Muscle of leg (tissue), 16 donors: ENCODE data around the gene SLFN14. TPM values are rescaled to one million over a fixed set of nuclear protein-coding genes. Genes with fewer than 3 reads are reported as not detected.

Source experiments
- DNase-seq: peaks from one replicate; pipeline ENCODE4 v3.0.0; 2013
- H3K27ac ChIP-seq: one replicate; pipeline ENCODE4 v1.5.1; 2013; ENCODE audit warnings: mild to moderate bottlenecking, low read length, control low read depth
- H3K27me3 ChIP-seq: one replicate; pipeline ENCODE4 v1.6.1; 2013; ENCODE audit warnings: low read length; ENCODE audit not compliant: control insufficient read depth, insufficient read depth
- H3K36me3 ChIP-seq: one replicate; pipeline ENCODE4 v1.6.1; 2013; ENCODE audit warnings: low read length; ENCODE audit not compliant: control insufficient read depth, insufficient read depth
- H3K4me1 ChIP-seq: one replicate; pipeline ENCODE4 v1.6.1; 2013; ENCODE audit warnings: low read length; ENCODE audit not compliant: control insufficient read depth, insufficient read depth
- H3K4me3 ChIP-seq: one replicate; pipeline ENCODE4 v1.5.1; 2013; ENCODE audit warnings: low read length, control low read depth
- H3K9me3 ChIP-seq: replicated peaks from 2 replicates; pipeline ENCODE4 v1.6.1; 2013; ENCODE audit warnings: low read depth, low read length; ENCODE audit not compliant: control insufficient read depth
- WGBS: methylation state at CpG from one replicate; pipeline ENCODE4 v1.1.5; 2013; ENCODE audit warnings: missing lambda C conversion rate; ENCODE audit not compliant: insufficient coverage; 5-methylcytosine and 5-hydroxymethylcytosine counted together
- long read RNA-seq, 11 donors: transcript quantifications; one replicate each; lab custom pipeline, GENCODE V29; 2026
- polyA plus RNA-seq, 8 donors: library from polyadenylated mRNA; unstranded; fragments of 120-200 nt; gene quantifications; one replicate each; pipeline versions ENCODE4 v1.2.1 to v1.2.3, GENCODE V29; 2013; ENCODE audit warnings: inconsistent platforms in 1 of 8, low replicate concordance in 1 of 8; ENCODE audit not compliant: insufficient read length in 8 of 8, insufficient read depth in 1 of 8
- total RNA-seq: library from RNA; stranded (reverse); fragments of 120-200 nt; gene quantifications from one replicate; pipeline ENCODE4 v1.2.4, GENCODE V29; 2013

SLFN14 gene
- total RNA-seq (0.22 TPM), polyA plus RNA-seq (under 1 TPM; 0.07 to 0.32 (median 0.18) TPM)
- long read RNA-seq, donor 1: 0 reads
- long read RNA-seq, donor 2: 0 reads
- long read RNA-seq, donor 3: 0 reads
- long read RNA-seq, donor 4: 0 reads
- long read RNA-seq, donor 5: 0 reads
- long read RNA-seq, donor 6: 0 reads
- long read RNA-seq, donor 7: 0 reads
- long read RNA-seq, donor 8: 0 reads
- long read RNA-seq, donor 9: 0 reads
- long read RNA-seq, donor 10: 0 reads
- long read RNA-seq, donor 11: 0 reads

DNA sequence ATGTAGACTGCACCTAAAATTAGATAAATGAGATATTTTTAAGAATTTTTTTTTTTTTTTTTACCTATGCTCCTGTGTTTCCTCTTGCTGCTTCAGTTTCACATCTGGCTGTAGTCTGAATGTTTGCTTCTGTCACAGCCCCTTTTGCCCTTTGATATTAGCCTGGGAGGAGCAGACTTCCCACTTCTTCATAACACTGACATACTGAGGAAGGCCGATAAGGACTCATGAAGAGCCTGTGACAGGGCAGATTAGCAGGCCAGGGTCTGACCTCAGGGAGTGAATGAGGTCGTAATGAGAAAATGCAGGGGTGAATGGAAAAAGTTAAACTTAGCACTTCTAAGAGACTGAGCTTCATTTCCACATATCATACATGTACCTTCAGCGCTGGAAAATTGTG lies at the start of gene SLFN14:
TSS of gene SLFN14 (minus strand) at position 117 of the 400 bp plus-strand sequence. CDS start 2,757 bp downstream, outside the sequence.
- Histone ChIP-seq H3K27ac (no peak within 1 kb of the TSS), H3K4me3 (no peak within 1 kb of the TSS), H3K9me3 (no peaks in the 10 kb centered on the region), H3K36me3 (no peaks in the 10 kb centered on the region), H3K4me1 (no peaks in the 10 kb centered on the region), H3K27me3 (peaks cover 3% of the 10 kb centered on the region)
- DNase-seq: no peak
- WGBS: no CpG with 5 or more reads among the region's 3 CpGs

DNA sequence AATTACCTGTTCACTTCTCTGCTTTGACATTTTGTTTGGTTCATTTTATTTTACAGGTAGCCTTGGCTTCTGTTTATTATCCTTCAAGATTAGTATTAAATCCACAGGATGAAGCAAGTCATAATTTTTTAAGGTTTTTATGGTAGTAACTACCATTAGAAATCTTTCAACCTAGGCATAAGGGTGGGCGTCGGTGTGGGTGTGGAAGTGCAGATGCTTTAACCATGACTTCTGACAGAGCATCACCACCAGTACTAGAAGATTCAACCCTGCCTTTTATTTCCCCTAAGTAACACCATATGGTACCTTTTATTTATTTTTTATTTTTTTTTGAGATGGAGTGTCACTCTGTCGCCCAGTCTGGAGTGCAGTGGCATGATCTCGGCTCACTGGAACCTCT lies 49.2 kb upstream of the SLFN14 start:
- Histone ChIP-seq H3K27ac (no peak overlapping the region), H3K27me3 (no peaks in the 10 kb centered on the region), H3K4me3 (no peak overlapping the region), H3K9me3 (no peaks in the 10 kb centered on the region), H3K4me1 (no peaks in the 10 kb centered on the region), H3K36me3 (peaks cover 30% of the 10 kb centered on the region)
- DNase-seq: no peak
- 100% methylated on average over 1 of the region's 4 CpGs for WGBS

GRCh38 chr17:35607239-35607847 lies 46.7 kb upstream of the SLFN14 start:
- H3K36me3 ChIP-seq: peaks cover 36% of the 10 kb centered on the region
- H3K4me1 ChIP-seq: no peaks in the 10 kb centered on the region
- no CpG with 5 or more reads among the region's 3 CpGs for WGBS
- no peak overlapping the region for H3K4me3 ChIP-seq
- no peak for DNase-seq
- no peak overlapping the region for H3K27ac ChIP-seq
- no peaks in the 10 kb centered on the region for H3K9me3 ChIP-seq
- H3K27me3 ChIP-seq: no peaks in the 10 kb centered on the region

DNA sequence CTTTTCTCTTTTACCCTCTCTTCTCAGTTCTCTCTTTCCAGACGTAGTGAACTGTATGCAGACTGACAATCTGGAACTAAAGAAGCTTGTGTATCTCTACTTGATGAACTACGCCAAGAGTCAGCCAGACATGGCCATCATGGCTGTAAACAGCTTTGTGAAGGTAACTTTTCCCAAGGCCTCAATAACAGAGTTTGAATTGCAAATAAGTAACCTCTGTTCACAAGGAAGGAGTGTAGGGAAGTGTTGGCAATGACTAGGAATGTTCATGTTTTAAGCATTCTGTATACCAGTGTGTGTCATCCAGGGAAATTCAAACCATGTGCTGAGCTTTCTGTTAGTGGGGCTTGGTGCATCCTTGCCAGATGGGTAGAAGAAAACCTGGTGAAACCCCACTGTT lies 45.1 kb upstream of the SLFN14 start:
- peaks cover 33% of the 10 kb centered on the region for H3K36me3 ChIP-seq
- WGBS: no CpG with 5 or more reads among the region's 2 CpGs
- no peak for DNase-seq
- no peaks in the 10 kb centered on the region for H3K9me3 ChIP-seq
- H3K4me1 ChIP-seq: no peaks in the 10 kb centered on the region
- no peak overlapping the region for H3K27ac ChIP-seq
- no peaks in the 10 kb centered on the region for H3K27me3 ChIP-seq
- H3K4me3 ChIP-seq: no peak overlapping the region

DNA sequence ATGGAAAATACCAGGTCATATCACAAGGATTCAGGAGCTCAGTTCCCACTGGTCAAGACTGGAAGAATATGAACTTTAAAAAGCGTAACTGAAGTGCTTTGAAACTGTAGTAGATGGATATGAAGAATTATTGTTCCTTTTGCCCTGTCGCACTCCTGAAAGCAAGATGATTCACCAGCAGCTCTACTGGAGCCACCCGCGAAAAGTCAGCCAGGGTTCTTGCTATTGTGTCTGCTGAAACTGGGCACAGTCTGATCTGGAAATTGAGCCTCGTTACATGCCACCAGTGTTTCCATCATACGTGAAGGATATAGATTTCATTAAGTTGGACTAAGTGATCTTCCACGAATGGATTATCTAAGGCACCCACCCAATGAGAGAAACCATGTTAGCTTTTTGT lies 43.1 kb upstream of the SLFN14 start:
- DNase-seq: no peak
- H3K9me3 ChIP-seq: no peaks in the 10 kb centered on the region
- H3K27me3 ChIP-seq: no peaks in the 10 kb centered on the region
- no peak overlapping the region for H3K4me3 ChIP-seq
- no peak overlapping the region for H3K27ac ChIP-seq
- H3K4me1 ChIP-seq: no peaks in the 10 kb centered on the region
- H3K36me3 ChIP-seq: peaks cover 30% of the 10 kb centered on the region
- 86% methylated on average over 4 of the region's 7 CpGs for WGBS

- Histone ChIP-seq H3K4me1 (no peaks in the 10 kb centered on the region), H3K4me3 (no peak overlapping the region), H3K9me3 (no peaks in the 10 kb centered on the region), H3K27me3 (no peaks in the 10 kb centered on the region), H3K36me3 (peaks cover 39% of the 10 kb centered on the region), H3K27ac (no peak overlapping the region)
- no CpG with 5 or more reads among the region's 5 CpGs for WGBS
- no peak for DNase-seq
Measured at GRCh38 chr17:35597604-35598003, 37.0 kb upstream of the SLFN14 start.

- Histone ChIP-seq H3K27ac (no peak overlapping the region), H3K4me3 (no peak overlapping the region), H3K4me1 (no peaks in the 10 kb centered on the region), H3K36me3 (peaks cover 39% of the 10 kb centered on the region), H3K27me3 (no peaks in the 10 kb centered on the region), H3K9me3 (no peaks in the 10 kb centered on the region)
- no peak for DNase-seq
- 83% methylated on average over 49 of the region's 54 CpGs for WGBS
Measured at GRCh38 chr17:35596530-35597233, 36.1 kb upstream of the SLFN14 start.

- DNase-seq: no peak
- H3K9me3 ChIP-seq: no peaks in the 10 kb centered on the region
- no peak overlapping the region for H3K27ac ChIP-seq
- peaks cover 39% of the 10 kb centered on the region for H3K36me3 ChIP-seq
- no CpG with 5 or more reads among the region's 4 CpGs for WGBS
- no peak overlapping the region for H3K4me3 ChIP-seq
- no peaks in the 10 kb centered on the region for H3K4me1 ChIP-seq
- no peaks in the 10 kb centered on the region for H3K27me3 ChIP-seq
Measured at GRCh38 chr17:35596072-35596471, 35.5 kb upstream of the SLFN14 start.

- Histone ChIP-seq H3K36me3 (no peaks in the 10 kb centered on the region), H3K4me3 (peak overlapping the region; percentile 88), H3K27ac (no peak overlapping the region), H3K9me3 (no peaks in the 10 kb centered on the region), H3K27me3 (no peaks in the 10 kb centered on the region), H3K4me1 (peaks cover 5% of the 10 kb centered on the region)
- DNase-seq: no peak
- WGBS: no CpG with 5 or more reads among the region's 12 CpGs
Measured at GRCh38 chr17:35588196-35588920, 27.7 kb upstream of the SLFN14 start.
